Kidney epithelial cell (primary cell): ENCODE results near the gene FOXP2. TPM values are rescaled to one million over a fixed set of nuclear protein-coding genes. Genes with fewer than 3 reads are reported as not detected.

ENCODE experiments used
- DNase-seq: peaks from one replicate; pipeline ENCODE4 v3.0.0-alpha.2; 2010; ENCODE audit warnings: low read depth
- H3K27me3 ChIP-seq: 2 replicates; pipeline ENCODE4 v1.6.0; 2011; ENCODE audit warnings: low read length; ENCODE audit not compliant: control insufficient read depth, insufficient read depth
- H3K36me3 ChIP-seq: 2 replicates; pipeline ENCODE4 v1.5.1; 2011; ENCODE audit warnings: low read length; ENCODE audit not compliant: control insufficient read depth, insufficient read depth
- H3K4me3 ChIP-seq: 2 replicates; pipeline ENCODE4 v1.5.1; 2011; ENCODE audit warnings: low read depth, mild to moderate bottlenecking, control low read depth, low read length
- total RNA-seq: library from RNA; depleted of rRNA; stranded (reverse); fragments of >200 nt; gene quantifications from 2 replicates; pipeline ENCODE4 v1.2.3, GENCODE V29; 2015
- TF ChIP-seq, protein P1 (sequence below): IDR thresholded peaks from 2 replicates; pipeline ENCODE4 v1.5.1; 2011; ENCODE audit warnings: mild to moderate bottlenecking, moderate library complexity, low read length, control low read depth, inconsistent platforms; ENCODE audit not compliant: insufficient read depth, poor library complexity, severe bottlenecking

The FOXP2 gene
- total RNA-seq, 1 donor from 2014 or later, result 0.25 TPM

DNA sequence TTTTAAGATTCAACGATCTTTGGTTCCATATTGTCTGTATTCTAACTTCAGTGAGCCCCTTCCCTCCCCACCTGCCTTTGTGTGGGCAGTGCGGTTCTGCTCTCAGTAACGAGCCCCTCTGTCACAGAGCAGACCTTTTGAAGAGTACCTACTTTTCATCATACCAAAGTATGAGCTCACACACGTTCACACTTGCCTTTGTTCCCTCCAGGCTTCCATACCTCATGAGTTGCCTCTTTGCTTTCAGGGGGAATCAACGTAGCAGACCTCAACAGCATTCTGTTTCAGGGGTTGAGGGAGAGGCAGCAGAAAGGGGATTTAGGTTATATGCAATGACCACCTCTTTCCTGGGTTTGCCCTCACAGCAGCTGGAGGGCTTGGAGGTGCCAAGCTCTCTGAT lies 295.9 kb downstream of the FOXP2 start:
- Histone ChIP-seq H3K4me3 (no peak overlapping the region), H3K27me3 (no peaks in the 10 kb centered on the region), H3K36me3 (no peaks in the 10 kb centered on the region)
- TF ChIP-seq, protein P1, sequence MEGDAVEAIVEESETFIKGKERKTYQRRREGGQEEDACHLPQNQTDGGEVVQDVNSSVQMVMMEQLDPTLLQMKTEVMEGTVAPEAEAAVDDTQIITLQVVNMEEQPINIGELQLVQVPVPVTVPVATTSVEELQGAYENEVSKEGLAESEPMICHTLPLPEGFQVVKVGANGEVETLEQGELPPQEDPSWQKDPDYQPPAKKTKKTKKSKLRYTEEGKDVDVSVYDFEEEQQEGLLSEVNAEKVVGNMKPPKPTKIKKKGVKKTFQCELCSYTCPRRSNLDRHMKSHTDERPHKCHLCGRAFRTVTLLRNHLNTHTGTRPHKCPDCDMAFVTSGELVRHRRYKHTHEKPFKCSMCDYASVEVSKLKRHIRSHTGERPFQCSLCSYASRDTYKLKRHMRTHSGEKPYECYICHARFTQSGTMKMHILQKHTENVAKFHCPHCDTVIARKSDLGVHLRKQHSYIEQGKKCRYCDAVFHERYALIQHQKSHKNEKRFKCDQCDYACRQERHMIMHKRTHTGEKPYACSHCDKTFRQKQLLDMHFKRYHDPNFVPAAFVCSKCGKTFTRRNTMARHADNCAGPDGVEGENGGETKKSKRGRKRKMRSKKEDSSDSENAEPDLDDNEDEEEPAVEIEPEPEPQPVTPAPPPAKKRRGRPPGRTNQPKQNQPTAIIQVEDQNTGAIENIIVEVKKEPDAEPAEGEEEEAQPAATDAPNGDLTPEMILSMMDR, result no peak
- no peak for DNase-seq

DNA sequence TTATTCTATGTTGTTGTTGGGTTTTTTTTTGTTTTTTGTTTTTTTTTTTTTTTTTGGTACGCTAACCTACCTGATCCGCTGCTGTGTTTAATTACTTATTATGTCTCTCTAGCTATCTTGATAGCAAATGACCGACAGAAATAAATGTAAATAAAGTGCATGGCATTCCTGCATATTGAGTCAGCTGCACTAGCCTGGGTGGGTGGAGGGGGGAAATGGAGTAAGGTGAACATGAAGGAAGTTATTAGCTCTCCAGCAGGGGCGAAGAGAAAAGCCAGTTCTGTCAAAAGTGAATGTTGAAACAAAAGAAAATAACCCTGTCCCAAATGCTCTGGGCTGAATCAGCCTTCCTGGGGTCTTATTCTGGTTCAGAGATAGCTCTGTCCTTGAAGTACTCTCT lies 296.6 kb downstream of the FOXP2 start:
- TF ChIP-seq, protein P1, result no peak
- DNase-seq, result no peak
- Histone ChIP-seq H3K4me3 (no peak overlapping the region), H3K27me3 (no peaks in the 10 kb centered on the region), H3K36me3 (no peaks in the 10 kb centered on the region)

DNA sequence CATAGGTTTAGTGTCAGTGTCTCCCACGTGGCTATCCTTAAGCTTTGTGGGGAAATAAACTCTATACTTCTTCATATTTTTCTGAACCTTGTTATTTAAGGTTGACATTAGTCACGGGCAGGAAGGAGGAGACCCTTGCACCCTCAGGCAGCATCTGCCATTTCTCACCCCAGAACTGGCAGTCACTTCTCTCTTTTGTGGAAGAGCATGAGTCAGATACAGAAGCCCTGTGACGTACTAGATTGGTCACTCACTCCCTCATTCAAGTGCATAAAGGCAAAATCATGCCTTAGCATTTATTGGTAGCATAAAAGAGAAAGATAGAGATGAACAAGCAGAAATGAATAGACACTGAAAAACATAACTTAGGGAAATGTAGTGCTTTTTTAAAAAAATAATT lies 301.3 kb downstream of the FOXP2 start:
- H3K4me3 ChIP-seq, result no peak overlapping the region
- no peak for DNase-seq

DNA sequence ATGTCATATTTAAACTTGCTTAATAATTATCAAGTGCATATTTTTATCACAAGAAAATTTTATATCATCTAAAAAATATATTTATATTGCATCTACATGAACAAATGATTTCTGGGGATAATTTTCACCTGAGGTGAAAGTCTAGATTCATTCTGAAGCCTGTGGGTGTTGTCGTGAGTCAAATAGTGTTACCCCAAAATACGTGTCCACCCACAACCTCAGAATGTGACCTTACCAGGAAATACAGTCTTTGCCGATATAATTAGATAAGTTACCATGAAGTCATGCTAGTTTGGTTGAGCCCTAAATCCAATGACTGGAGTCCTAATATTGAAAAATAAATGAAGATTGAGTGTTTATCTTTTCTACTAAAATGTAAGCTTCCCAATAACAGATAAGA lies 304.2 kb downstream of the FOXP2 start:
- DNase-seq, result no peak
- Histone ChIP-seq H3K36me3 (no peaks in the 10 kb centered on the region), H3K27me3 (no peaks in the 10 kb centered on the region), H3K4me3 (no peak overlapping the region)
- TF ChIP-seq, protein P1, result no peak

More for the DNA sequence above, 301.3 kb downstream of the FOXP2 start:
- H3K27me3 ChIP-seq, result no peaks in the 10 kb centered on the region
- TF ChIP-seq, protein P1, result no peak
- H3K36me3 ChIP-seq, result no peaks in the 10 kb centered on the region

DNA sequence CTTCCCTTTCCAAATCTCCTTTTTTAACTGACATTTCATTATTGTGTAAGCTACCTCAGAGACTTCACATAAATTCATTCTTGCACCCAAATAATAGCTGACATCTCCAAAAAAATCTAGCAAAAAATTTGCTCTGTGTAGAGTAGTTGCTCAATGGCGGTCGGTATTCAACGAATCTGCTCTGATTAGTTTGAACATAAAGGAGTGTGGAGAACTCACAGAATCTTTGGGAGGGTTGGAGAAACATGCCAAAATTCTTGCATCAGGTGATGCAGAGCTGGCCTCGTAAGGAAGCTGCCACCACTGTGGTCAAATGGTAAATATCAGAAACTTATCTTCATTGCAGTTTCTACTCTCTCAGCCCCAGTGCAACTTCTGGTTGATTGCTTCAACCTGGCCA lies 306.1 kb downstream of the FOXP2 start:
- Histone ChIP-seq H3K4me3 (no peak overlapping the region), H3K36me3 (no peaks in the 10 kb centered on the region), H3K27me3 (no peaks in the 10 kb centered on the region)
- DNase-seq, result no peak
- TF ChIP-seq, protein P1, result no peak

DNA sequence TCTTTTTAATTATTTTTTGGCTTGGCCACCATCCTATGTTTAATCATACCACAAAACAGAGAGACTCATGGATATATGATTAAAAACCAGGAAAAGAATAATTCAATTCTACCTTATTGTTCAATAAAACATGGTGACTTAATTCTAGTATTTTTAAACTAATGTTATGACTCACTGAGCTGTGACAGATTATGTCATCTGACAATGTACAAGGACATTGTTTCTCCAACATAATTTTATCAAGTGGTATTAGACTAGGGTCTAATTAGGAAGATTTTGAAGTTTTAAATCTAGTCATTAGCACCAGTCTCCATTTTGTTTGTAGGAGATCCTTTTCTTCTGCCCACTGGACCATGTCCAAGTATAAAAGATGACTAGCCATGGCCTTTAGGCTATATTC lies 307.9 kb downstream of the FOXP2 start:
- Histone ChIP-seq H3K27me3 (no peaks in the 10 kb centered on the region), H3K4me3 (no peak overlapping the region), H3K36me3 (no peaks in the 10 kb centered on the region)
- DNase-seq, result no peak
- TF ChIP-seq, protein P1, result no peak
